H1 (cell line): ENCODE measurements around the gene IGF1. TPM values are rescaled to one million over a fixed set of nuclear protein-coding genes. Genes with fewer than 3 reads are reported as not detected.

Source experiments
- CTCF ChIA-PET: fragments of 300-600 bp; sonication (Branson Sonifier 250); formaldehyde crosslinking; loops from one replicate; lab custom pipeline; 2021; ENCODE audit not compliant: partially characterized antibody; lab: Charles Lee
- POLR2A ChIA-PET: fragments of 300-600 bp; sonication (Branson Sonifier 250); formaldehyde crosslinking; loops from one replicate; lab custom pipeline; 2021; ENCODE audit warnings: inconsistent platforms; ENCODE audit not compliant: partially characterized antibody; lab: Charles Lee
- DNase-seq, 2 experiments: peaks; one replicate each; pipeline versions ENCODE4 v3.0.0 to v3.0.0-alpha.2; 2010 to 2022; ENCODE audit warnings: low spot score in 2 of 2, low read depth in 1 of 2, mixed read lengths in 1 of 2
- FAIRE-seq: peaks from 2 replicates; lab custom pipeline; 2011; peaks lifted over from hg19 to GRCh38; lab: Jason Lieb, UNC
- H2AFZ ChIP-seq: 2 replicates; pipeline ENCODE4 v1.8.1; 2012; ENCODE audit warnings: low read length, inconsistent platforms
- H2AK5ac ChIP-seq: 2 replicates; pipeline ENCODE4 v1.6.1; 2013; ENCODE audit warnings: low read depth, low read length
- H2BK120ac ChIP-seq: replicated peaks from 2 replicates; pipeline ENCODE3; 2013; ENCODE audit warnings: low read depth, low read length, inconsistent platforms
- H2BK12ac ChIP-seq: 2 replicates; pipeline ENCODE4 v1.6.1; 2013; ENCODE audit warnings: low read depth, low read length
- H2BK15ac ChIP-seq: 2 replicates; pipeline ENCODE4 v1.6.1; 2013; ENCODE audit warnings: low read length
- H2BK20ac ChIP-seq: 2 replicates; pipeline ENCODE4 v1.6.1; 2013; ENCODE audit warnings: low read length
- H2BK5ac ChIP-seq: 2 replicates; pipeline ENCODE4 v1.6.1; 2013; ENCODE audit warnings: low read depth, low read length
- H3K14ac ChIP-seq: 2 replicates; pipeline ENCODE4 v1.6.1; 2013; ENCODE audit warnings: inconsistent platforms; ENCODE audit not compliant: insufficient read length
- H3K18ac ChIP-seq: 2 replicates; pipeline ENCODE4 v1.6.1; 2013; ENCODE audit warnings: low read length; ENCODE audit errors: extremely low read depth
- H3K23ac ChIP-seq: 2 replicates; pipeline ENCODE4 v1.6.1; 2013; ENCODE audit warnings: inconsistent platforms; ENCODE audit not compliant: insufficient read length
- H3K23me2 ChIP-seq: 2 replicates; pipeline ENCODE4 v1.6.1; 2013; ENCODE audit warnings: low read depth, low read length
- H3K27ac ChIP-seq: 2 replicates; pipeline ENCODE4 v1.6.1; 2011; ENCODE audit warnings: low read depth, low read length, inconsistent platforms
- H3K27me3 ChIP-seq, 4 experiments: replicated peaks in 1 of 4; 1 replicate in 1 of 4; 2 replicates in 3 of 4; pipeline versions ENCODE4 v1.6.1 to v1.8.1; 2011 to 2013; ENCODE audit warnings: low read length in 3 of 4, mild to moderate bottlenecking in 3 of 4, inconsistent platforms in 2 of 4, mixed read lengths in 2 of 4, moderate library complexity in 1 of 4; ENCODE audit not compliant: control insufficient read depth in 3 of 4, insufficient read depth in 3 of 4; ENCODE audit errors: extremely low read depth in 1 of 4
- H3K36me3 ChIP-seq, 4 experiments: 2 replicates each; pipeline versions ENCODE4 v1.6.1 to v1.8.1; 2011 to 2013; ENCODE audit warnings: mild to moderate bottlenecking in 4 of 4, low read length in 3 of 4, moderate library complexity in 2 of 4, control low read depth in 1 of 4, inconsistent platforms in 1 of 4; ENCODE audit not compliant: insufficient read depth in 4 of 4, control insufficient read depth in 2 of 4
- H3K4ac ChIP-seq: replicated peaks from 2 replicates; pipeline ENCODE3; 2013; ENCODE audit warnings: low read length, low read depth, mixed read lengths, inconsistent platforms; ENCODE audit not compliant: insufficient read length
- H3K4me1 ChIP-seq, 4 experiments: replicated peaks in 1 of 4; 1 replicate in 1 of 4; 2 replicates in 3 of 4; pipeline versions ENCODE4 v1.6.1 to v1.8.1; 2011 to 2013; ENCODE audit warnings: low read length in 3 of 4, inconsistent platforms in 2 of 4, mixed read lengths in 1 of 4; ENCODE audit not compliant: insufficient read depth in 4 of 4, control insufficient read depth in 3 of 4
- H3K4me2 ChIP-seq, 2 experiments: 2 replicates each; pipeline versions ENCODE4 v1.6.1 to v1.8.1; 2011 to 2013; ENCODE audit warnings: low read depth in 2 of 2, low read length in 2 of 2, control low read depth in 1 of 2, inconsistent platforms in 1 of 2, mild to moderate bottlenecking in 1 of 2; ENCODE audit not compliant: insufficient read depth in 1 of 2
- H3K4me3 ChIP-seq, 4 experiments: fragments of 200-600, 300-600 bp in 1 of 4; sonication (generic), shearing (Covaris generic), sonication (Bioruptor Twin) in 1 of 4; 2 replicates each; pipeline versions ENCODE4 v1.5.1 to v1.8.1; 2011 to 2016; ENCODE audit warnings: low read length in 4 of 4, low read depth in 3 of 4, control low read depth in 2 of 4, inconsistent platforms in 2 of 4, mild to moderate bottlenecking in 2 of 4, mixed read lengths in 1 of 4, moderate library complexity in 1 of 4; ENCODE audit not compliant: insufficient read depth in 2 of 4; ENCODE audit errors: extremely low read depth in 1 of 4
- H3K56ac ChIP-seq: replicated peaks from 2 replicates; pipeline ENCODE3; 2013; ENCODE audit warnings: low read depth, mild to moderate bottlenecking, mixed read lengths, low read length, inconsistent platforms; ENCODE audit not compliant: insufficient read length
- H3K79me1 ChIP-seq: 2 replicates; pipeline ENCODE4 v1.6.1; 2013; ENCODE audit warnings: low read depth, low read length, control low read depth
- H3K79me2 ChIP-seq, 2 experiments: 2 replicates each; pipeline versions ENCODE4 v1.6.1 to v1.8.1; 2012 to 2013; ENCODE audit warnings: low read length in 2 of 2, mild to moderate bottlenecking in 2 of 2, inconsistent platforms in 1 of 2; ENCODE audit not compliant: insufficient read depth in 2 of 2, control insufficient read depth in 1 of 2
- H3K9ac ChIP-seq, 4 experiments: replicated peaks in 1 of 4; 1 replicate in 1 of 4; 2 replicates in 3 of 4; pipeline versions ENCODE4 v1.6.1 to v1.8.1; 2011 to 2013; ENCODE audit warnings: low read depth in 3 of 4, low read length in 3 of 4, control low read depth in 2 of 4, mild to moderate bottlenecking in 2 of 4, moderate library complexity in 2 of 4, inconsistent platforms in 1 of 4; ENCODE audit errors: extremely low read depth in 1 of 4
- H3K9me3 ChIP-seq, 2 experiments: 2 replicates each; pipeline versions ENCODE4 v1.6.1 to v1.8.1; 2012 to 2013; ENCODE audit warnings: mild to moderate bottlenecking in 2 of 2, moderate library complexity in 2 of 2, control low read depth in 1 of 2, inconsistent platforms in 1 of 2, low read depth in 1 of 2, low read length in 1 of 2, mixed read lengths in 1 of 2; ENCODE audit not compliant: insufficient read depth in 2 of 2
- H4K20me1 ChIP-seq, 2 experiments: replicated peaks in 1 of 2; 2 replicates each; pipeline versions ENCODE3 to v1.8.1; 2011 to 2013; ENCODE audit warnings: inconsistent platforms in 2 of 2, low read length in 2 of 2, mild to moderate bottlenecking in 1 of 2; ENCODE audit not compliant: insufficient read depth in 2 of 2, control insufficient read depth in 1 of 2
- H4K5ac ChIP-seq: 2 replicates; pipeline ENCODE4 v1.6.1; 2013; ENCODE audit warnings: low read length, low read depth, mixed read lengths, inconsistent platforms; ENCODE audit not compliant: insufficient read length
- H4K8ac ChIP-seq: 2 replicates; pipeline ENCODE4 v1.8.0; 2013; ENCODE audit warnings: mild to moderate bottlenecking, moderate library complexity, low read length, inconsistent platforms; ENCODE audit not compliant: insufficient read depth; ENCODE audit errors: extremely low read depth
- H4K91ac ChIP-seq: replicated peaks from 2 replicates; pipeline ENCODE3; 2013; ENCODE audit warnings: low read length, mixed read lengths, inconsistent platforms; ENCODE audit not compliant: insufficient read length
- CEBPB ChIP-seq: IDR thresholded peaks from 2 replicates; pipeline ENCODE4 v1.6.1; 2012; ENCODE audit warnings: low read depth, low read length
- CREB1 ChIP-seq: IDR thresholded peaks from 2 replicates; pipeline ENCODE4 v1.6.1; 2012; ENCODE audit warnings: inconsistent platforms
- FOSL1 ChIP-seq: IDR thresholded peaks from 2 replicates; pipeline ENCODE4 v1.6.1; 2011; ENCODE audit warnings: mild to moderate bottlenecking, low read depth, low read length, moderate library complexity; ENCODE audit not compliant: insufficient read depth
- GTF2F1 ChIP-seq: IDR thresholded peaks from 2 replicates; pipeline ENCODE4 v1.6.1; 2012; ENCODE audit warnings: low read depth, low read length, improper control_type of control experiment, borderline replicate concordance
- RFX5 ChIP-seq: IDR thresholded peaks from 2 replicates; pipeline ENCODE4 v1.6.1; 2011; ENCODE audit warnings: low read depth, low read length, improper control_type of control experiment, borderline replicate concordance
- RXRA ChIP-seq: IDR thresholded peaks from 2 replicates; pipeline ENCODE4 v1.6.1; 2011; ENCODE audit warnings: low read depth, mild to moderate bottlenecking, low read length, moderate library complexity; ENCODE audit not compliant: insufficient read depth
- SAP30 ChIP-seq: fragments of 300-600 bp; sonication (generic); IDR thresholded peaks from 2 replicates; pipeline ENCODE4 v1.7.1; 2012; ENCODE audit warnings: low read length, moderate library complexity, mild to moderate bottlenecking, inconsistent platforms; ENCODE audit not compliant: insufficient read depth, insufficient replicate concordance
- WGBS, 2 experiments: shearing (Covaris generic) in 1 of 2; methylation state at CpG; one replicate each; pipeline versions ENCODE4 v1.1.6 to v1.1.7; 2013 to 2015; ENCODE audit warnings: low lambda C conversion rate in 2 of 2, mixed read lengths in 2 of 2, inconsistent platforms in 1 of 2, low coverage in 1 of 2, missing lambda C conversion rate in 1 of 2; ENCODE audit not compliant: insufficient replicate concordance in 2 of 2, insufficient coverage in 1 of 2, insufficient read length in 1 of 2; ENCODE audit errors: extremely low coverage in 1 of 2, missing lambda C conversion rate in 1 of 2; 5-methylcytosine and 5-hydroxymethylcytosine counted together
- polyA plus RNA-seq, 7 experiments: library from polyadenylated mRNA; depleted of rRNA in 3 of 7; stranded (reverse) in 5 of 7; unstranded in 2 of 7; fragments of >200 nt in 5 of 7; fragments of 200-250 nt in 2 of 7; gene quantifications; 1 replicate in 5 of 7; 2 replicates in 1 of 7; 4 replicates in 1 of 7; pipeline versions ENCODE4 v1.2.1 to v1.2.3, GENCODE V29; 2011 to 2013; ENCODE audit warnings: missing spikeins in 2 of 7, mixed read lengths in 2 of 7
- total RNA-seq: library from RNA; stranded (reverse); fragmentation: NEBNext Ultra II Directional; extraction: Animal tissue kit (Norgen Biotek cat#: 25700); gene quantifications from 2 replicates; pipeline ENCODE4 v1.2.1, GENCODE V29; 2021

IGF1 gene
- total and polyA plus RNA-seq, 2 of the 8 experiments (the other 6 are each of a cell fraction or from before 2014, with no cell fraction given) = not detected

DNA sequence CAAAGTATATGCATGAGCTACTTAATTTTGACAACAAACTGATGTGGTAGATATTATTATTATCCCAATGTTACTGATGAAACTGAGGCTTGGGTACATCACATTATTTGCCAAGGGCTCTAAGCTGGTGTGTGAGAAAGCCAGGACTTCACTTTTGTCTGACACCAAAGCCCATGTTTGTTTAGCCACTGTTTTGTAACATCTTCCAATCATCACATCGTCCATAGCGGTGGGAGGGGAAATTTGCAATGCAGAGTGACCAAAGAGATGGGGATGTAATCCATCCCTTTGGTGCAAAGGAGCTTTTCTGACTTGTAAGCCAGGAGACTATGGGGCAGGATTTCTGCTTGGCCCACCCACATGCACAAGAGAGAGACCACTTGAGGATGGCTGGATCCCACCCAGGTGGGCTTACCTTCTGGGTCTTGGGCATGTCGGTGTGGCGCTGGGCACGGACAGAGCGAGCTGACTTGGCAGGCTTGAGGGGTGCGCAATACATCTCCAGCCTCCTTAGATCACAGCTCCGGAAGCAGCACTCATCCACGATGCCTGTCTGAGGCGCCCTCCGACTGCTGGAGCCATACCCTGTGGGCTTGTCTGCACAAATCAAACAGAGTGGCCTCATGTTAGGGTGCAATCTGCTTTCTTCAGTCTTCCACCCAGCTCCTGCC is 61.1 kb downstream of the IGF1 start:
- Histone ChIP-seq H3K9ac (no peak overlapping the region), H2BK12ac (no peak overlapping the region), H2BK15ac (no peak overlapping the region), H3K4me3 (no peak overlapping the region), H3K9me3 (no peaks in the 10 kb centered on the region), H4K20me1 (no peaks in the 10 kb centered on the region), H4K5ac (no peak overlapping the region), H4K8ac (no peak overlapping the region), H2BK120ac (no peak overlapping the region), H3K79me1 (no peaks in the 10 kb centered on the region), H3K18ac (no peak overlapping the region), H2AFZ (no peak overlapping the region), H3K56ac (no peak overlapping the region), H3K4me2 (no peak overlapping the region)
- POLR2A ChIA-PET = no interaction called here
- CTCF ChIA-PET = interaction anchor here (0.9 to 1.2 kb wide), 4 partner anchors 12 to 398 kb away, joined by 3 to 6 read pairs (median 3); no protein-coding TSS in a partner anchor
- TF ChIP-seq CEBPB = no peak
- no peak for TF ChIP-seq RXRA
- TF ChIP-seq SAP30 = no peak
- no peak for TF ChIP-seq GTF2F1
- TF ChIP-seq CREB1 = no peak
- TF ChIP-seq RFX5 = no peak
- TF ChIP-seq FOSL1 = no peak
- TF ChIP-seq, all 59 proteins: peak for 0
- Histone ChIP-seq H3K27me3 (no peaks in the 10 kb centered on the region), H3K36me3 (no peaks in the 10 kb centered on the region), H3K4ac (no peak overlapping the region), H3K23ac (no peak overlapping the region), H4K91ac (no peak overlapping the region), H3K14ac (no peak overlapping the region), H2BK20ac (no peak overlapping the region), H3K4me1 (no peaks in the 10 kb centered on the region), H2AK5ac (no peak overlapping the region), H3K27ac (no peak overlapping the region), H3K79me2 (no peaks in the 10 kb centered on the region), H2BK5ac (no peak overlapping the region), H3K23me2 (no peaks in the 10 kb centered on the region; the same call in 1 of the 2 replicates)
- FAIRE-seq (no peak), DNase-seq (no peak)
- 98% methylated on average over 11 of the region's 11 CpGs; no CpG with 5 or more reads in 1 of the 2 experiments for WGBS, 2 experiments
